DND-41 (cell line): ENCODE data around the gene BIRC6.

Source experiments
- ATAC-seq: fragments of 200-7000 bp; cut with Tn5 transposase; 3 replicates; pipeline ENCODE4 v1.9.1; 2021; ENCODE audit warnings: low read depth; ENCODE audit not compliant: insufficient read depth
- DNase-seq: peaks from one replicate; pipeline ENCODE4 v3.0.0-alpha.2; 2020
- H2AFZ ChIP-seq: 2 replicates; pipeline ENCODE4 v1.6.0; 2012; ENCODE audit warnings: low read depth, low read length
- H3K27ac ChIP-seq: 2 replicates; pipeline ENCODE4 v1.5.1; 2012; ENCODE audit warnings: low read length, inconsistent platforms
- H3K27me3 ChIP-seq: fragments of 200-600 bp; sonication (generic); 2 replicates; pipeline ENCODE4 v1.6.0; 2012; ENCODE audit warnings: low read length, mild to moderate bottlenecking, inconsistent platforms; ENCODE audit not compliant: insufficient read depth, poor library complexity
- H3K36me3 ChIP-seq: 2 replicates; pipeline ENCODE4 v1.5.1; 2012; ENCODE audit warnings: low read length, inconsistent platforms; ENCODE audit not compliant: insufficient read depth
- H3K4me1 ChIP-seq: 2 replicates; pipeline ENCODE4 v1.5.1; 2012; ENCODE audit warnings: mild to moderate bottlenecking, low read length; ENCODE audit not compliant: insufficient read depth
- H3K4me2 ChIP-seq: 2 replicates; pipeline ENCODE4 v1.6.0; 2012; ENCODE audit warnings: mild to moderate bottlenecking, moderate library complexity, low read length, inconsistent platforms; ENCODE audit not compliant: insufficient read depth
- H3K4me3 ChIP-seq, 2 experiments: fragments of 200-600 bp in 1 of 2; shearing (Covaris generic) in 1 of 2; 2 replicates each; pipeline ENCODE4 v1.5.1; 2012 to 2016; ENCODE audit warnings: inconsistent platforms in 2 of 2, low read length in 2 of 2, mild to moderate bottlenecking in 2 of 2, low read depth in 1 of 2, moderate library complexity in 1 of 2
- H3K79me2 ChIP-seq: 2 replicates; pipeline ENCODE4 v1.6.0; 2012; ENCODE audit warnings: low read length, inconsistent platforms; ENCODE audit not compliant: insufficient read depth
- H3K9ac ChIP-seq: 2 replicates; pipeline ENCODE4 v1.6.0; 2012; ENCODE audit warnings: low read depth, mild to moderate bottlenecking, inconsistent platforms, low read length, moderate library complexity
- H3K9me3 ChIP-seq: 2 replicates; pipeline ENCODE4 v1.5.1; 2012; ENCODE audit warnings: low read length, moderate library complexity, mild to moderate bottlenecking, inconsistent platforms; ENCODE audit not compliant: insufficient read depth, severe bottlenecking
- H4K20me1 ChIP-seq: 2 replicates; pipeline ENCODE4 v1.6.0; 2012; ENCODE audit warnings: low read length; ENCODE audit not compliant: insufficient read depth
- CTCF ChIP-seq: IDR thresholded peaks from 2 replicates; pipeline ENCODE4 v1.5.1; 2012; ENCODE audit warnings: borderline replicate concordance, low read length, moderate library complexity, mild to moderate bottlenecking; ENCODE audit not compliant: poor library complexity, severe bottlenecking; ENCODE audit errors: extremely low read depth
- EZH2 ChIP-seq: IDR thresholded peaks from 3 replicates; pipeline ENCODE4 v1.6.1; 2012; ENCODE audit warnings: borderline replicate concordance, low read depth, mild to moderate bottlenecking, moderate library complexity, low read length, inconsistent platforms; ENCODE audit not compliant: severe bottlenecking

BIRC6 gene

GRCh38 chr2:32624812-32625211, 268.0 kb downstream of the BIRC6 start:
- Histone ChIP-seq H2AFZ (no peak overlapping the region), H3K9me3 (no peaks in the 10 kb centered on the region), H3K79me2 (peaks cover 15% of the 10 kb centered on the region), H3K9ac (no peak overlapping the region), H3K27me3 (no peaks in the 10 kb centered on the region), H3K27ac (no peak overlapping the region), H3K4me2 (no peak overlapping the region), H3K36me3 (peaks cover 15% of the 10 kb centered on the region; the same call in 1 of the 2 replicates), H3K4me3 (no peak overlapping the region), H3K4me1 (peaks cover 18% of the 10 kb centered on the region), H4K20me1 (no peaks in the 10 kb centered on the region)
- no peak for ATAC-seq
- TF ChIP-seq CTCF (no peak), EZH2 (no peak)
- DNase-seq, result no peak

- Histone ChIP-seq H3K79me2 (peaks cover 20% of the 10 kb centered on the region), H2AFZ (0 out of 2 replicates have a peak overlapping the region, but pooled peaks have one; percentile 50), H4K20me1 (no peaks in the 10 kb centered on the region), H3K9me3 (no peaks in the 10 kb centered on the region), H3K9ac (no peak overlapping the region), H3K36me3 (peaks cover 22% of the 10 kb centered on the region; the same call in 1 of the 2 replicates), H3K4me3 (no peak overlapping the region), H3K4me2 (no peak overlapping the region), H3K27me3 (no peaks in the 10 kb centered on the region), H3K27ac (no peak overlapping the region), H3K4me1 (peaks cover 20% of the 10 kb centered on the region)
- no peak for DNase-seq
- no peak for TF ChIP-seq EZH2
- TF ChIP-seq CTCF, result no peak
- ATAC-seq, result no peak
Observed at GRCh38 chr2:32626639-32627221, 269.9 kb downstream of the BIRC6 start.

- peaks cover 19% of the 10 kb centered on the region; the same call in 1 of the 2 replicates for H3K36me3 ChIP-seq
- H3K27ac ChIP-seq, result peak overlapping the region; percentile 72
- H3K4me1 ChIP-seq, result peaks cover 20% of the 10 kb centered on the region
- H3K9me3 ChIP-seq, result no peaks in the 10 kb centered on the region
- peaks cover 20% of the 10 kb centered on the region for H3K79me2 ChIP-seq
- DNase-seq, result no peak
- peak overlapping the region in 1 of 2 experiments; percentile 97; a peak in 2 of 4 replicates for H3K4me3 ChIP-seq
- TF ChIP-seq EZH2 (no peak), CTCF (no peak)
- H2AFZ ChIP-seq, result peak overlapping the region; percentile 98
- peak; percentile 33 for ATAC-seq
- H3K9ac ChIP-seq, result peak overlapping the region; percentile 66
- no peaks in the 10 kb centered on the region for H4K20me1 ChIP-seq
- no peaks in the 10 kb centered on the region for H3K27me3 ChIP-seq
- H3K4me2 ChIP-seq, result peak overlapping the region; percentile 71
Observed at GRCh38 chr2:32627441-32627813, 270.6 kb downstream of the BIRC6 start.
